NCI-H2029 (cell line): Measurements from ENCODE around the gene WDR11.

Experiments used
- DNase-seq: peaks from one replicate; lab custom pipeline; 2025; lab: John Stamatoyannopoulos, UW

WDR11 gene, protein sequence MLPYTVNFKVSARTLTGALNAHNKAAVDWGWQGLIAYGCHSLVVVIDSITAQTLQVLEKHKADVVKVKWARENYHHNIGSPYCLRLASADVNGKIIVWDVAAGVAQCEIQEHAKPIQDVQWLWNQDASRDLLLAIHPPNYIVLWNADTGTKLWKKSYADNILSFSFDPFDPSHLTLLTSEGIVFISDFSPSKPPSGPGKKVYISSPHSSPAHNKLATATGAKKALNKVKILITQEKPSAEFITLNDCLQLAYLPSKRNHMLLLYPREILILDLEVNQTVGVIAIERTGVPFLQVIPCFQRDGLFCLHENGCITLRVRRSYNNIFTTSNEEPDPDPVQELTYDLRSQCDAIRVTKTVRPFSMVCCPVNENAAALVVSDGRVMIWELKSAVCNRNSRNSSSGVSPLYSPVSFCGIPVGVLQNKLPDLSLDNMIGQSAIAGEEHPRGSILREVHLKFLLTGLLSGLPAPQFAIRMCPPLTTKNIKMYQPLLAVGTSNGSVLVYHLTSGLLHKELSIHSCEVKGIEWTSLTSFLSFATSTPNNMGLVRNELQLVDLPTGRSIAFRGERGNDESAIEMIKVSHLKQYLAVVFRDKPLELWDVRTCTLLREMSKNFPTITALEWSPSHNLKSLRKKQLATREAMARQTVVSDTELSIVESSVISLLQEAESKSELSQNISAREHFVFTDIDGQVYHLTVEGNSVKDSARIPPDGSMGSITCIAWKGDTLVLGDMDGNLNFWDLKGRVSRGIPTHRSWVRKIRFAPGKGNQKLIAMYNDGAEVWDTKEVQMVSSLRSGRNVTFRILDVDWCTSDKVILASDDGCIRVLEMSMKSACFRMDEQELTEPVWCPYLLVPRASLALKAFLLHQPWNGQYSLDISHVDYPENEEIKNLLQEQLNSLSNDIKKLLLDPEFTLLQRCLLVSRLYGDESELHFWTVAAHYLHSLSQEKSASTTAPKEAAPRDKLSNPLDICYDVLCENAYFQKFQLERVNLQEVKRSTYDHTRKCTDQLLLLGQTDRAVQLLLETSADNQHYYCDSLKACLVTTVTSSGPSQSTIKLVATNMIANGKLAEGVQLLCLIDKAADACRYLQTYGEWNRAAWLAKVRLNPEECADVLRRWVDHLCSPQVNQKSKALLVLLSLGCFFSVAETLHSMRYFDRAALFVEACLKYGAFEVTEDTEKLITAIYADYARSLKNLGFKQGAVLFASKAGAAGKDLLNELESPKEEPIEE

DNA sequence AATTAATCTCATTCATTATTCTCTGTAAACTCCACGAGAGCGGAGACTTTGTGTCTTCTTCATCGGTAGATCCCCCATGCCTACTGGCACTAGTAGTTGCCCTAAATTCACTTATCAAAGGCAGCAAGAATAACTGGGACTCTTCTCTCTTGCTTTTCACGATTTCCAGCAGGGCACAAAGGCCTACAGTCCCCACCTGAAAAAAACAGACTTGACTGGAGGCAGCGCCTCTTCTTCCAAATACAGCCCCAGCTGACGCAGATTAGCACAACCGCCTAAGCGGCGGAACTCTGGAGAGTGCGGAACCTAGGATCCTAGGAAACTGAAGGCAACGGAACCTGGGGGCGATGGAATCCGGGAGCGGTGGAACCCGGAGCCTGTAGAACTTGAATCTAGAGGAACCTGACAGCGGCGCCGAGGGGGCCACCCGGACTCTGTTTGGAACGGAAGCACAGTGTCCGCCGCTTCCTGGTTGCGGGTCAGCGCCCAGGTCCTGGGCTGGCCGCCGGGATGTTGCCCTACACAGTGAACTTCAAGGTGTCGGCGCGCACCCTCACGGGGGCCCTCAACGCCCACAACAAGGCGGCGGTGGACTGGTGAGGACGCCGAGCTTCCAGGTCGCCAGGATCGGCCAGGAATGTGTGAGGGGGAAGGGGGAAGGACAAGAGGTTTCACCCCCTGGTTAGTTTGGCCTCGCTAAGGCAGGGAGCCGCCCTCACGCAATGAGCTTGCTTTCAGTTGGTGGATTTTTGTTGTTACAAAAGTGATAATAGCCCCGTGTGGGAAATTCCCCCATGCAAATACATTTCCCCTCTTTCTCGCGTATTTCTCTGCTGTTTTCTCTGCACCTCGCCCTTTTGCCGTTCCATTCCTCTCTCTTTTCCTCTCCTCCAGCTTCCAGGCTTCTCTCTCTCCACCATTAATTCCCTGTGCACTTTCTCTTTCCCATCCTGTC is at the start of gene WDR11:
WDR11 (plus strand) TSS at position 452 of the 955 bp plus-strand sequence; CDS start at position 511, 59 bp downstream.
- peak; percentile 74 for DNase-seq

DNA sequence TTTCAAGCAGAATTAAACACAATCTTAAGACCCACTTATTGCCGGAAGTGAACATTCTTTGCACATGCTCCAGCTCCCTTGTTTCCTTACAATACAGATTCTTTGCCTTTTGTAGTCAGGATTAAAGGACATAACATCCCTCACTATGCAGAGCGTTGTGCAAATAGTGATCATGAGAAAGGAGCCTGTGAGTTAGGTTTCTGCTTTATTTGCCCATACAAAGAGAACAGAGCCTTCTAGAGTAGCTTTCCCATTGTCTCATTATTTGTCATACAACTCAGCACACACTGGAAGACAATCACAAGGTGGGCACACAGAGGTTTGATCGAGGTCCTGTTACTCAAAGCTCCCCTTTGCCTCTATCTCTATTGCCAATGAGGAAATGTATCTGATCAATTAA is 48.2 kb upstream of the WDR11 start:
- DNase-seq, result peak; percentile 3

DNA sequence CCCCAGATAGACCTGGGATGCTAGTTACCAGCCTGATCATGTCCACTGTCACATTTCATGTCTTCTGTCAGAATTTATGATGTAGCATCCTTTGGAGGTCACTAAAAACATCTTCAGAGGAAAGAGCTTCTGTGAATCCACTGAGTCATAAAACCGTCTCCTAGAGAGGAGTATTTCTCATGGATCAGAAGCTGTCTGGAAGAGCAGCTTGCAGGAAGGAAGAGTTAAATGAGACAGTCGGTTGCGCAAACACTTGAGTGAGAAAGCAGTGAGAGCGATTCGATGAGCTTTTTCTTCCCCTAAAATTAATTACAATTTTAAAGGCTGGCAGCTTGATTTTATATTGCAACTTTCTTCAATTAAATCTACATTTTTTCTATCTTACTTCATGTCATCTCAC is 47.2 kb upstream of the WDR11 start:
- DNase-seq, result no peak

GRCh38 chr10:120805014-120805812 is 45.9 kb upstream of the WDR11 start:
- DNase-seq, result no peak

DNA sequence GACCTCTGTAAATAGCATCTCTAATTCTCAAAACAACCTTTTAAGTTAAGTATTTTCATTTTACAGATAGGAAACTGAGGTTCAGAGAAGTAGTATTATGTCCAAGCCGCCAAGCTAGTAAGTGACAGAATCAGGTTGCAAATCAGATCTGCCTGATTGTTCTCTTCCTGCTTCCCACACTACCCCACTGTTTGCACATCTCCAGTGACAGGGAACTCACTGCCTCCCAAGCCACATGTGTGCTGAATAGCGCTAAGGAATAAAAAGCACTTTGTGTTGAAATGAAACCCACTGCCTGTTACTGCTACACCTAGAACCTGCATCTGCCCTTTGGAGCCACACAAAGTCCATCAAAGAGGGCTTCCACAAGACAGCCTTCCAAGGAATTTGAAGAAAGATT is 45.1 kb upstream of the WDR11 start:
- DNase-seq, result no peak

- DNase-seq, result no peak
Observed at GRCh38 chr10:120810298-120810697, 40.9 kb upstream of the WDR11 start.

DNA sequence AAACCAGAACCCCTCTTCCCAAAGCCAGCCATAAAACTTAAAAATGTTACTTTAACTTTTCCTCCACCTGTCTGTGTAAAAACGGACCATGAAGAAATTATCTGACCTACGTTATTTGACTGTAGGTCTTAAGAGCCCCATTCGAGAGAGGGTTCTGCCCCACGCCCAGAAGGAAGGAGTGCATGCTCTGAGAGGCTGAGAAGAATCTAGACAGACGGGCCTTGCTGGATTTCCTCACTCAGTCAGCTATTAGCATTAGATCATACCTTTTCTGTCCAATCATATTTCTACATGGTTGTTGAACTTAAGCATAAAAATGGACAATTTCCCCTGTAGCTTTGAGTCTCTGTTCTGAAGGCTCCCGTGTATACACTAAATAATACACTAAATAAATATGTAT is 38.1 kb upstream of the WDR11 start:
- DNase-seq, result no peak

GRCh38 chr10:120818301-120818700 is 32.9 kb upstream of the WDR11 start:
- no peak for DNase-seq

GRCh38 chr10:120819366-120819765 is 31.8 kb upstream of the WDR11 start:
- no peak for DNase-seq

GRCh38 chr10:120823266-120823665 is 27.9 kb upstream of the WDR11 start:
- no peak for DNase-seq

DNA sequence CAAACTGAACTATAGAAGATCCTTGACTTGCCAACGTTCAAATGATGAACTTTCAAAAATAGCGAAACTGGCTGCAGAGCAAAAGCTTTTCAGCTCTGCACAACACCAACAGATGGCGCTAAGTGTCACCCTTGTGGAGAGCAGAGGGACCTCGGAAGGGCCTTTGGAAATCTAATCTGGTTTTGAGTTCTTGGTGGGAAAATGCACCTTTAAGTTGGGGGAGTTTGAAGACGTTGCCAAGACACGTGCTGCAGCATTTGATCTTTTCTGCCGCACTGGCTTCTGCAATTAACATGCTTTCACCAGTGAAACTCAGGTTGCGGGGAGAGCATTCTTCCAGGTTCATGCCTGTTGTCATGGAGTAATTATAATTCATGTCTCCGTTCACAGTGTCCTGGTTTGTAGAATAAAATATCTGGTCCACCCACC is 26.3 kb upstream of the WDR11 start:
- DNase-seq, result no peak

DNA sequence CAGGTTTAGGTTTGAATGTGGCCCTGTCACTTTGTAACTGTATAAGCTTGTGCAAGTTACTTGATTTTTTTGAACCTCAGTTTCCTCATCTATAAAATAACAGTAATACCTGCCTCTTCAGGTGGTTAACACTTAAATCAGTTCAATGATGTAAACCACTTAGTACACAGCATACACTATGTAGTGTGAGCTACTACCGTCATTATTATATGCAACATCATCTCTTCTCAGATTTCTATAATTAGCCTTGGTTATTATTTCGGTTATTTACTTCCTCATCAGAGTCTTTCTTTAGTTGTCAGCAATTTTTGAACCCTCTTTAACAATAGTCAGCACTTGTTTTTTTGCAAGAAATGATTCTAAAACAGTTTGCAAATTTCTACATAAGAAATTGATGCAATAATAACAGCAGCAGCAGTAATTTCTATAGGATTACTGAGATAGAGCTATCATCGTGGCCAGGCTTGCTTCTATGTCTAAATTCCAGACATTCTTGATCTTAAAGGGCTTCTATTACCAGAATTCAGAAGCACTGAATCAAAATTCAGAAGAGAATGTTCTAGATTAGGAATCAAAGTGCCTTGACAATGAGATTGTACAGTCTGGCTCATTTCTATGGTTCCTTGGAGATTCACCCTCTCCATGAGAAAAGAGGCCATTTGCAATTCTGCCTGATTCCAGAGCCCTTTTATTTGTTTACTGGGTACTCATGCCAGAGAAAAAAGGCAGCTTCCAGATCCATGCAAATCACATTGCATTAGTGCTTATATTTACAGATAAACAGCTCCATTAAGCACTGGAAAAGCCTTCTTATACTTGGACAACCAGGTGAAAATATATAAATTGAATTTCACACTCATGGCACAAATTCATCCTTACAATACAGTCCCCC is 25.0 kb upstream of the WDR11 start:
- DNase-seq, result no peak

- DNase-seq, result no peak
Observed at GRCh38 chr10:120827251-120827875, 23.8 kb upstream of the WDR11 start.

DNA sequence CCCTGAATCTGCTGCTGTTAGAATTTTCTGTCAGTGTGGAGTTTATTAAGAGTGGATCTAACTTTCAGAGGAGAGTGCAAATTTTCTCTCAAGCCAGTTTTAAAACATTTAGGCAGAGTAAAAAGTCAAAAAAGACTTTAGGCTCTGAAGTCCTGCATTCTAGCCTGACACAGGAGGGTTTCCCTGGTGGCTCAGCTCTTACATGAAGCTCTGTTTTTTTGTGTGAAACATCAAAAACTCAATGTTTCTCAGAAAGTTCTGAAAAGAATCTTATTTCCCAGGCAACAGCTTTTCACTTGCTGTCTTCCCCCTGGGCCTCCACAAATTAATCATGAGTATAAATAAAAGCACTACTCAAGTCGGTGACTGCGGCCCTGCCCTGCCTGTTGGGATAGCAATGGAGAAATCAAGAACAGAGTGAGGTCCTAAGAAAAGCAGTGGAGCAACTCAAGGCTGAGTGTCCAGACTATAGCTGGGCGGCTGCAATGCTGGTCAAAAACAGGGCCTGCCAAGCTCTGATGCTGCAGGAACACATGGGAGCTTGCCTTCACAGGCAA is 22.3 kb upstream of the WDR11 start:
- no peak for DNase-seq

GRCh38 chr10:120832106-120832505 is 19.1 kb upstream of the WDR11 start:
- DNase-seq, result no peak

DNA sequence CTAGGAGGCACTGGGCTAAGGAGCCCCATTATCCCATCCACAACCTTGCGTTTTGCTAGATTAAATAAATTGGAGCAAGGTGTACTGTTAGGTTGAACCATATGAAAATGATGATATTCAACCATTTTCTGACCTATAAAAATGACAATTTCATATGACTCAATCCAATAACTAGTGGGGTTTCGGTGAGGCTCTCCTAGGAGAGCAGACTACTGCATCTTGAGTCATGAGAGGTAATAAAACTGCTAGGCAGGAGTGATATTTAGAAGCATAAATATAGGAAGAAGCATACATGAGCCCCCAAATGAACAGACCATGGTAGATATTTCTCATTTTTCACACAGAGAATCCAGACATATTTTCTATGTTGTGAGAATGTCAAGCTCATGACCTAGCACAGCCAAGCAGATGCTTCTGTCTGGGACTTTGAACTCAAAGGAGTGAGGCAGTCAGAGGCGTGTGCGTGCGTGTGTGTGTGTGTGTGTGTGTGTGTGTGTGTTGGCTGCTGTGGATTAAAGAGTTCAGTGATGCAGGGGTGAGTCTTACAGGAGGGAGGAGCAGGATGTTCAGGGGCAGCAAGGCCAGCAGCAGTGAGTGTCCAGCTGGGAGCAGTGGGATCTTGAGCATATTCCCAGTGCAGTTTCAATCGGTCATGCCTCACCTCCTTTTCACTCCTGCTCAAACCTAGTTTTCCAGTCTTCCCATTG is 17.8 kb upstream of the WDR11 start:
- DNase-seq, result no peak

- DNase-seq, result no peak
Observed at GRCh38 chr10:120835603-120836002, 15.6 kb upstream of the WDR11 start.

DNA sequence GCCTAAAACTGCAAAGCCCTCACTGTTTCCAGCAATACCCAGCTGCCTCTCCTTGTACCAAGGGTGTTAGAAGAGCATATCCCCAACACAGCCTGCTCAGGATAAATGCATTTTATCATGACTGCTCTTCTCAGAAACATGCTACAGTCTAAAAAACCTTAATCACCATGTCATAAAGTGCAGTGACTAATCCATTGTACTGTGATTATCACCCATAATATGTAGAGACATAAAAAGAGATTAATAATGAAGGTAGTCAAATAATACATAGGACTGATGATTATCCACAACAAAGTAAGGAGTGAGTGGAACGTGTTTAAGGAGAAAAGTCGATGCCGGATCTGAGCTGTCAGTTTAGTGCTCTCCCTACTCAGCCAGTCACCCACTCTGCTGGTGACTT is 12.2 kb upstream of the WDR11 start:
- DNase-seq, result no peak
